Measurements from ENCODE around the gene TFG. TPM values are rescaled to one million over a fixed set of nuclear protein-coding genes. Genes with fewer than 3 reads are reported as not detected.

TFG gene
- total and polyA plus RNA-seq, 8 donors, result 28.5 to 49.5 (median 38.6) TPM

DNA sequence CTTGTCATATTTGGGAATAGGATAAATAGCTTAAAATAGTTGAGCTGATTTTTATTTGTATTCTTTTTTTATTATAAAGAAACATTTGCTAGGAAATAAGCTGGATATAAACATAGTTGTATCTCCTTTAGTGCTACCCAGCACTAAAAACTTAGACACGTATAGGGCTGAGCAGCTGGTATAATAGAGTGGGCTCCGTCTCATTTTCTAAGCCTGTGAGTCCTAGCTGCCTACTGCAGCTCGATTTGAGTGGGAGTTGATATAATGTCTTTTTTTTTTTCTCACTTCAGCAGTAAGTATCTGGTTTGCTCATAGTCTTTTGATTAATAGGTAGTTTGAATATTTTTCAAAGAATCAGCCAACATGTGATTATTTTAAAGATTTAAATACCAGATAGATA is 34.2 kb downstream of the TFG start:
- no peak overlapping the region for H3K4me3 ChIP-seq
- ATAC-seq (no peak), FAIRE-seq (no peak), DNase-seq (no peak)
- TF ChIP-seq, protein P1, sequence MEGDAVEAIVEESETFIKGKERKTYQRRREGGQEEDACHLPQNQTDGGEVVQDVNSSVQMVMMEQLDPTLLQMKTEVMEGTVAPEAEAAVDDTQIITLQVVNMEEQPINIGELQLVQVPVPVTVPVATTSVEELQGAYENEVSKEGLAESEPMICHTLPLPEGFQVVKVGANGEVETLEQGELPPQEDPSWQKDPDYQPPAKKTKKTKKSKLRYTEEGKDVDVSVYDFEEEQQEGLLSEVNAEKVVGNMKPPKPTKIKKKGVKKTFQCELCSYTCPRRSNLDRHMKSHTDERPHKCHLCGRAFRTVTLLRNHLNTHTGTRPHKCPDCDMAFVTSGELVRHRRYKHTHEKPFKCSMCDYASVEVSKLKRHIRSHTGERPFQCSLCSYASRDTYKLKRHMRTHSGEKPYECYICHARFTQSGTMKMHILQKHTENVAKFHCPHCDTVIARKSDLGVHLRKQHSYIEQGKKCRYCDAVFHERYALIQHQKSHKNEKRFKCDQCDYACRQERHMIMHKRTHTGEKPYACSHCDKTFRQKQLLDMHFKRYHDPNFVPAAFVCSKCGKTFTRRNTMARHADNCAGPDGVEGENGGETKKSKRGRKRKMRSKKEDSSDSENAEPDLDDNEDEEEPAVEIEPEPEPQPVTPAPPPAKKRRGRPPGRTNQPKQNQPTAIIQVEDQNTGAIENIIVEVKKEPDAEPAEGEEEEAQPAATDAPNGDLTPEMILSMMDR (IDR thresholded peaks at IDR 0.05), result no peak
- 78 to 85% methylated on average over 3 of the region's 3 CpGs for WGBS, 2 donors
- intact Hi-C loops (cut with DNase I), result no loop called here
- no peaks in the 10 kb centered on the region for H3K27me3 ChIP-seq
- H3K4me1 ChIP-seq, result peaks cover 0 to 3% (median 0%) of the 10 kb centered on the region in 3 donors
- no peak overlapping the region for H3K27ac ChIP-seq
- H3K36me3 ChIP-seq, result peaks cover 0 to 56% (median 14%) of the 10 kb centered on the region in 3 donors
- no peaks in the 10 kb centered on the region for H3K9me3 ChIP-seq

DNA sequence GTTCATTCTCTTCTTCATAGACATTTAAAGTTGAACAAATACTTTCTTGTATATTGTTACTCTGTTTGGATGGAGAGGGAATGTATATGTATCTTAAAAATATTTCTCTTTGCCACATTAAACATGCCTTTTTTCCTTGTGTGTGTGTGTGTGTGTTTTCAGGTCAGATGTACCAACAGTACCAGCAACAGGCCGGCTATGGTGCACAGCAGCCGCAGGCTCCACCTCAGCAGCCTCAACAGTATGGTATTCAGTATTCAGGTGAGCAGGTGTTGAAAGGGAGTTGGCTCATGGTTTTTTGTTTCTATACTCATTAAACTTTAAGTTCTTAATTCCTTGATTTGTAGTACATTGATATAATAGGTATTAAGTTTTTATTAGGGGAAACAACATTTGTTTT is 35.4 kb downstream of the TFG start:
- H3K27me3 ChIP-seq, result no peaks in the 10 kb centered on the region
- no peaks in the 10 kb centered on the region for H3K9me3 ChIP-seq
- intact Hi-C loops (cut with DNase I), result no loop called here
- 98 to 100% methylated on average over 2 of the region's 2 CpGs for WGBS, 2 donors
- ATAC-seq, result no peak
- FAIRE-seq, result no peak
- no peak for DNase-seq
- H3K4me3 ChIP-seq, result no peak overlapping the region
- peaks cover 0 to 53% (median 18%) of the 10 kb centered on the region in 3 donors for H3K36me3 ChIP-seq
- H3K27ac ChIP-seq, result no peak overlapping the region
- H3K4me1 ChIP-seq, result no peaks in the 10 kb centered on the region
- TF ChIP-seq, protein P1 (IDR thresholded peaks at IDR 0.05), result no peak

DNA sequence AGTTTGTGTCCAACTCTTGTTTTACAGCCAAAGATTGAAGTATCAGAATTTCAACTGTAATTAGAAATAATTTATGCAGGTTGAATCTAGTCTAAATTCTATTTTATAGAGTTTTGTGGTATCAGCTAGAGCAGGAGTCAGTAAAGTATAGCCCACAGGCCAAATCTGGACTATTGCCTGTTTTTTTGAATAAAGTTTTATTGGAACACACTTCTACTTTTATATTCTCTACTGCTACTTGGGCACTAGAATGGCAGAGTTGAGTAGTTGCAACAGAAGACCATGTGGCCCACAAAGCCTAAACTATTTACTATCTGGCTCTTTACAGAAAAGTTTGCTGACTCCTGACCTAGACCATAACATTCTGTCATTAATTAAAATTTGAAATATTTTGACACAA is 36.3 kb downstream of the TFG start:
- ATAC-seq, result no peak
- H3K9me3 ChIP-seq, result no peaks in the 10 kb centered on the region
- H3K27ac ChIP-seq, result no peak overlapping the region
- intact Hi-C loops (cut with DNase I), result no loop called here
- no peak for DNase-seq
- no peaks in the 10 kb centered on the region for H3K27me3 ChIP-seq
- H3K36me3 ChIP-seq, result peaks cover 0 to 51% (median 21%) of the 10 kb centered on the region in 3 donors
- no peak for FAIRE-seq
- TF ChIP-seq, protein P1 (IDR thresholded peaks at IDR 0.05), result no peak
- no peak overlapping the region for H3K4me3 ChIP-seq
- H3K4me1 ChIP-seq, result no peaks in the 10 kb centered on the region

DNA sequence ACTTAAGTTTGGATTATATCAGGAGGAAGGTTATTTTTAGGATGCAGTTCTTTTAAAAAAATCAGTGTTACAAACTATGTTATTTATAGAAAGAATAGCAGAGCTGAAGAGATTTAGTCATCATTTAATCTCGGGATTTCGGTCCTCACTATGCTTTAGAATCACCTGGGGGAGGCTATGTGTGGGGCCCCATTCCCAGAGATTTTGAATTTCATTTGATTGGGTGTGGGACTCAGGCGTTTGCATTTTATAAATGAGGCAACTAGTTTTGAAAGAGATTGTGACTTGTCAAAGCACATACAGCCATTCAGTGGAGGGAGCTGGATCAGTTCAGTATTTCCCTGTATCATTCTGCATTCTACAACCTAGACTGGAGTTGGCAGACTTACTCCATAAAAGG is 36.8 kb downstream of the TFG start:
- FAIRE-seq, result no peak
- no peak overlapping the region for H3K4me3 ChIP-seq
- peaks cover 0 to 51% (median 21%) of the 10 kb centered on the region in 3 donors for H3K36me3 ChIP-seq
- no peak for DNase-seq
- no peaks in the 10 kb centered on the region for H3K4me1 ChIP-seq
- no peaks in the 10 kb centered on the region for H3K9me3 ChIP-seq
- ATAC-seq, result no peak
- TF ChIP-seq, protein P1 (IDR thresholded peaks at IDR 0.05), result no peak
- H3K27ac ChIP-seq, result no peak overlapping the region
- WGBS, 2 donors, result 90 to 91% methylated on average over 3 of the region's 3 CpGs
- intact Hi-C loops (cut with DNase I), result no loop called here
- H3K27me3 ChIP-seq, result no peaks in the 10 kb centered on the region

DNA sequence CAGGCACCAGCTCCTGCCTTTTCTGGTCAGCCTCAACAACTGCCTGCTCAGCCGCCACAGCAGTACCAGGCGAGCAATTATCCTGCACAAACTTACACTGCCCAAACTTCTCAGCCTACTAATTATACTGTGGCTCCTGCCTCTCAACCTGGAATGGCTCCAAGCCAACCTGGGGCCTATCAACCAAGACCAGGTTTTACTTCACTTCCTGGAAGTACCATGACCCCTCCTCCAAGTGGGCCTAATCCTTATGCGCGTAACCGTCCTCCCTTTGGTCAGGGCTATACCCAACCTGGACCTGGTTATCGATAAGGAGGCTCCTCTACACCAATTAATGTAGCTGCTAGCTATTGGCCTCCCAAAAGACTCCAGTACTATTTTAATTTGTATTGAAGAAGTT is 38.9 kb downstream of the TFG start:
- DNase-seq, result no peak
- Histone ChIP-seq H3K9me3 (no peaks in the 10 kb centered on the region), H3K27me3 (no peaks in the 10 kb centered on the region), H3K36me3 (peaks cover 0 to 39% (median 17%) of the 10 kb centered on the region in 3 donors), H3K4me1 (no peaks in the 10 kb centered on the region), H3K4me3 (no peak overlapping the region), H3K27ac (no peak overlapping the region)
- no peak for FAIRE-seq
- intact Hi-C loops (cut with DNase I), result no loop called here
- ATAC-seq, result no peak
- TF ChIP-seq, protein P1 (IDR thresholded peaks at IDR 0.05), result no peak
- 97 to 98% methylated on average over 6 of the region's 6 CpGs for WGBS, 2 donors
